SH-SY5Y (cell line): ENCODE measurements around the gene DCN.

Experiments
- GATA2 ChIP-seq: IDR thresholded peaks from 2 replicates; pipeline ENCODE4 v1.6.1; 2011; ENCODE audit warnings: mild to moderate bottlenecking, low read depth, low read length
- GATA3 ChIP-seq: IDR thresholded peaks from 2 replicates; pipeline ENCODE4 v1.6.1; 2011; ENCODE audit warnings: low read depth, mild to moderate bottlenecking, low read length, moderate library complexity

GRCh38 chr12:91099836-91100235, 82.8 kb downstream of the DCN start:
- TF ChIP-seq GATA3, result no peak
- TF ChIP-seq GATA2, result no peak
